H1 (cell line): ENCODE data around the gene ADGRL3. TPM values are rescaled to one million over a fixed set of nuclear protein-coding genes. Genes with fewer than 3 reads are reported as not detected.

Experiments used
- CTCF ChIA-PET: fragments of 300-600 bp; sonication (Branson Sonifier 250); formaldehyde crosslinking; loops from one replicate; lab custom pipeline; 2021; ENCODE audit not compliant: partially characterized antibody; lab: Charles Lee
- POLR2A ChIA-PET: fragments of 300-600 bp; sonication (Branson Sonifier 250); formaldehyde crosslinking; loops from one replicate; lab custom pipeline; 2021; ENCODE audit warnings: inconsistent platforms; ENCODE audit not compliant: partially characterized antibody; lab: Charles Lee
- DNase-seq, 2 experiments: peaks; one replicate each; pipeline versions ENCODE4 v3.0.0 to v3.0.0-alpha.2; 2010 to 2022; ENCODE audit warnings: low spot score in 2 of 2, low read depth in 1 of 2, mixed read lengths in 1 of 2
- FAIRE-seq: peaks from 2 replicates; lab custom pipeline; 2011; peaks lifted over from hg19 to GRCh38; lab: Jason Lieb, UNC
- H2AFZ ChIP-seq: 2 replicates; pipeline ENCODE4 v1.8.1; 2012; ENCODE audit warnings: low read length, inconsistent platforms
- H2AK5ac ChIP-seq: 2 replicates; pipeline ENCODE4 v1.6.1; 2013; ENCODE audit warnings: low read depth, low read length
- H2BK120ac ChIP-seq: replicated peaks from 2 replicates; pipeline ENCODE3; 2013; ENCODE audit warnings: low read depth, low read length, inconsistent platforms
- H2BK12ac ChIP-seq: 2 replicates; pipeline ENCODE4 v1.6.1; 2013; ENCODE audit warnings: low read depth, low read length
- H2BK15ac ChIP-seq: 2 replicates; pipeline ENCODE4 v1.6.1; 2013; ENCODE audit warnings: low read length
- H2BK20ac ChIP-seq: 2 replicates; pipeline ENCODE4 v1.6.1; 2013; ENCODE audit warnings: low read length
- H2BK5ac ChIP-seq: 2 replicates; pipeline ENCODE4 v1.6.1; 2013; ENCODE audit warnings: low read depth, low read length
- H3K14ac ChIP-seq: 2 replicates; pipeline ENCODE4 v1.6.1; 2013; ENCODE audit warnings: inconsistent platforms; ENCODE audit not compliant: insufficient read length
- H3K18ac ChIP-seq: 2 replicates; pipeline ENCODE4 v1.6.1; 2013; ENCODE audit warnings: low read length; ENCODE audit errors: extremely low read depth
- H3K23ac ChIP-seq: 2 replicates; pipeline ENCODE4 v1.6.1; 2013; ENCODE audit warnings: inconsistent platforms; ENCODE audit not compliant: insufficient read length
- H3K23me2 ChIP-seq: 2 replicates; pipeline ENCODE4 v1.6.1; 2013; ENCODE audit warnings: low read depth, low read length
- H3K27ac ChIP-seq: 2 replicates; pipeline ENCODE4 v1.6.1; 2011; ENCODE audit warnings: low read depth, low read length, inconsistent platforms
- H3K27me3 ChIP-seq, 4 experiments: replicated peaks in 1 of 4; 1 replicate in 1 of 4; 2 replicates in 3 of 4; pipeline versions ENCODE4 v1.6.1 to v1.8.1; 2011 to 2013; ENCODE audit warnings: low read length in 3 of 4, mild to moderate bottlenecking in 3 of 4, inconsistent platforms in 2 of 4, mixed read lengths in 2 of 4, moderate library complexity in 1 of 4; ENCODE audit not compliant: control insufficient read depth in 3 of 4, insufficient read depth in 3 of 4; ENCODE audit errors: extremely low read depth in 1 of 4
- H3K36me3 ChIP-seq, 4 experiments: 2 replicates each; pipeline versions ENCODE4 v1.6.1 to v1.8.1; 2011 to 2013; ENCODE audit warnings: mild to moderate bottlenecking in 4 of 4, low read length in 3 of 4, moderate library complexity in 2 of 4, control low read depth in 1 of 4, inconsistent platforms in 1 of 4; ENCODE audit not compliant: insufficient read depth in 4 of 4, control insufficient read depth in 2 of 4
- H3K4ac ChIP-seq: replicated peaks from 2 replicates; pipeline ENCODE3; 2013; ENCODE audit warnings: low read length, low read depth, mixed read lengths, inconsistent platforms; ENCODE audit not compliant: insufficient read length
- H3K4me1 ChIP-seq, 4 experiments: replicated peaks in 1 of 4; 1 replicate in 1 of 4; 2 replicates in 3 of 4; pipeline versions ENCODE4 v1.6.1 to v1.8.1; 2011 to 2013; ENCODE audit warnings: low read length in 3 of 4, inconsistent platforms in 2 of 4, mixed read lengths in 1 of 4; ENCODE audit not compliant: insufficient read depth in 4 of 4, control insufficient read depth in 3 of 4
- H3K4me2 ChIP-seq, 2 experiments: 2 replicates each; pipeline versions ENCODE4 v1.6.1 to v1.8.1; 2011 to 2013; ENCODE audit warnings: low read depth in 2 of 2, low read length in 2 of 2, control low read depth in 1 of 2, inconsistent platforms in 1 of 2, mild to moderate bottlenecking in 1 of 2; ENCODE audit not compliant: insufficient read depth in 1 of 2
- H3K4me3 ChIP-seq, 4 experiments: fragments of 200-600, 300-600 bp in 1 of 4; sonication (generic), shearing (Covaris generic), sonication (Bioruptor Twin) in 1 of 4; 2 replicates each; pipeline versions ENCODE4 v1.5.1 to v1.8.1; 2011 to 2016; ENCODE audit warnings: low read length in 4 of 4, low read depth in 3 of 4, control low read depth in 2 of 4, inconsistent platforms in 2 of 4, mild to moderate bottlenecking in 2 of 4, mixed read lengths in 1 of 4, moderate library complexity in 1 of 4; ENCODE audit not compliant: insufficient read depth in 2 of 4; ENCODE audit errors: extremely low read depth in 1 of 4
- H3K56ac ChIP-seq: replicated peaks from 2 replicates; pipeline ENCODE3; 2013; ENCODE audit warnings: low read depth, mild to moderate bottlenecking, mixed read lengths, low read length, inconsistent platforms; ENCODE audit not compliant: insufficient read length
- H3K79me1 ChIP-seq: 2 replicates; pipeline ENCODE4 v1.6.1; 2013; ENCODE audit warnings: low read depth, low read length, control low read depth
- H3K79me2 ChIP-seq, 2 experiments: 2 replicates each; pipeline versions ENCODE4 v1.6.1 to v1.8.1; 2012 to 2013; ENCODE audit warnings: low read length in 2 of 2, mild to moderate bottlenecking in 2 of 2, inconsistent platforms in 1 of 2; ENCODE audit not compliant: insufficient read depth in 2 of 2, control insufficient read depth in 1 of 2
- H3K9ac ChIP-seq, 4 experiments: replicated peaks in 1 of 4; 1 replicate in 1 of 4; 2 replicates in 3 of 4; pipeline versions ENCODE4 v1.6.1 to v1.8.1; 2011 to 2013; ENCODE audit warnings: low read depth in 3 of 4, low read length in 3 of 4, control low read depth in 2 of 4, mild to moderate bottlenecking in 2 of 4, moderate library complexity in 2 of 4, inconsistent platforms in 1 of 4; ENCODE audit errors: extremely low read depth in 1 of 4
- H3K9me3 ChIP-seq, 2 experiments: 2 replicates each; pipeline versions ENCODE4 v1.6.1 to v1.8.1; 2012 to 2013; ENCODE audit warnings: mild to moderate bottlenecking in 2 of 2, moderate library complexity in 2 of 2, control low read depth in 1 of 2, inconsistent platforms in 1 of 2, low read depth in 1 of 2, low read length in 1 of 2, mixed read lengths in 1 of 2; ENCODE audit not compliant: insufficient read depth in 2 of 2
- H4K20me1 ChIP-seq, 2 experiments: replicated peaks in 1 of 2; 2 replicates each; pipeline versions ENCODE3 to v1.8.1; 2011 to 2013; ENCODE audit warnings: inconsistent platforms in 2 of 2, low read length in 2 of 2, mild to moderate bottlenecking in 1 of 2; ENCODE audit not compliant: insufficient read depth in 2 of 2, control insufficient read depth in 1 of 2
- H4K5ac ChIP-seq: 2 replicates; pipeline ENCODE4 v1.6.1; 2013; ENCODE audit warnings: low read length, low read depth, mixed read lengths, inconsistent platforms; ENCODE audit not compliant: insufficient read length
- H4K8ac ChIP-seq: 2 replicates; pipeline ENCODE4 v1.8.0; 2013; ENCODE audit warnings: mild to moderate bottlenecking, moderate library complexity, low read length, inconsistent platforms; ENCODE audit not compliant: insufficient read depth; ENCODE audit errors: extremely low read depth
- H4K91ac ChIP-seq: replicated peaks from 2 replicates; pipeline ENCODE3; 2013; ENCODE audit warnings: low read length, mixed read lengths, inconsistent platforms; ENCODE audit not compliant: insufficient read length
- BRCA1 ChIP-seq: IDR thresholded peaks from 2 replicates; pipeline ENCODE4 v1.6.1; 2012; ENCODE audit warnings: low read depth, low read length, improper control_type of control experiment
- EP300 ChIP-seq, 2 experiments: IDR thresholded peaks; 1 replicate in 1 of 2; 2 replicates in 1 of 2; pipeline ENCODE4 v1.6.1; 2011 to 2012; ENCODE audit warnings: low read depth in 2 of 2, low read length in 2 of 2, mild to moderate bottlenecking in 2 of 2, borderline replicate concordance in 1 of 2, inconsistent platforms in 1 of 2, moderate library complexity in 1 of 2
- HDAC2 ChIP-seq, 2 experiments: fragments of 300-600 bp in 1 of 2; sonication (generic) in 1 of 2; IDR thresholded peaks; 2 replicates each; pipeline ENCODE4 v1.6.1; 2011 to 2012; ENCODE audit warnings: low read depth in 2 of 2, low read length in 2 of 2, mild to moderate bottlenecking in 2 of 2, moderate library complexity in 2 of 2, borderline replicate concordance in 1 of 2, inconsistent platforms in 1 of 2
- MAX ChIP-seq: IDR thresholded peaks from 2 replicates; pipeline ENCODE4 v1.6.1; 2012; ENCODE audit warnings: inconsistent platforms
- POLR2AphosphoS5 ChIP-seq: IDR thresholded peaks from 2 replicates; pipeline ENCODE4 v1.6.1; 2011; ENCODE audit warnings: low read depth, low read length
- RBBP5 ChIP-seq: IDR thresholded peaks from 2 replicates; pipeline ENCODE4 v1.7.1; 2012; ENCODE audit warnings: low read depth, mild to moderate bottlenecking, inconsistent platforms, low read length, moderate library complexity, borderline replicate concordance
- SRF ChIP-seq: IDR thresholded peaks from 2 replicates; pipeline ENCODE4 v1.6.1; 2011; ENCODE audit warnings: mild to moderate bottlenecking, low read depth, low read length, moderate library complexity
- WGBS, 2 experiments: shearing (Covaris generic) in 1 of 2; methylation state at CpG; one replicate each; pipeline versions ENCODE4 v1.1.6 to v1.1.7; 2013 to 2015; ENCODE audit warnings: low lambda C conversion rate in 2 of 2, mixed read lengths in 2 of 2, inconsistent platforms in 1 of 2, low coverage in 1 of 2, missing lambda C conversion rate in 1 of 2; ENCODE audit not compliant: insufficient replicate concordance in 2 of 2, insufficient coverage in 1 of 2, insufficient read length in 1 of 2; ENCODE audit errors: extremely low coverage in 1 of 2, missing lambda C conversion rate in 1 of 2; 5-methylcytosine and 5-hydroxymethylcytosine counted together
- polyA plus RNA-seq, 7 experiments: library from polyadenylated mRNA; depleted of rRNA in 3 of 7; stranded (reverse) in 5 of 7; unstranded in 2 of 7; fragments of >200 nt in 5 of 7; fragments of 200-250 nt in 2 of 7; gene quantifications; 1 replicate in 5 of 7; 2 replicates in 1 of 7; 4 replicates in 1 of 7; pipeline versions ENCODE4 v1.2.1 to v1.2.3, GENCODE V29; 2011 to 2013; ENCODE audit warnings: missing spikeins in 2 of 7, mixed read lengths in 2 of 7
- total RNA-seq: library from RNA; stranded (reverse); fragmentation: NEBNext Ultra II Directional; extraction: Animal tissue kit (Norgen Biotek cat#: 25700); gene quantifications from 2 replicates; pipeline ENCODE4 v1.2.1, GENCODE V29; 2021

The ADGRL3 gene
- total and polyA plus RNA-seq, 2 of the 8 experiments (the other 6 are each of a cell fraction or from before 2014, with no cell fraction given) = 6.6 to 13.0 TPM

- Histone ChIP-seq H2AFZ (no peak overlapping the region), H2BK15ac (no peak overlapping the region), H3K27me3 (peaks cover 0 to 1% (median 0%) of the 10 kb centered on the region in 4 experiments; a peak in 1 of 7 replicates), H4K8ac (no peak overlapping the region), H3K79me2 (no peaks in the 10 kb centered on the region), H3K56ac (no peak overlapping the region), H3K79me1 (no peaks in the 10 kb centered on the region), H2AK5ac (no peak overlapping the region), H3K18ac (no peak overlapping the region), H3K27ac (no peak overlapping the region), H3K23ac (no peak overlapping the region), H3K4me1 (no peaks in the 10 kb centered on the region), H3K4me3 (no peak overlapping the region), H3K4ac (no peak overlapping the region), H4K20me1 (no peaks in the 10 kb centered on the region), H4K91ac (no peak overlapping the region), H4K5ac (no peak overlapping the region), H3K9me3 (no peaks in the 10 kb centered on the region), H2BK5ac (no peak overlapping the region), H3K4me2 (no peak overlapping the region), H3K14ac (no peak overlapping the region), H3K9ac (no peak overlapping the region), H2BK12ac (no peak overlapping the region), H2BK20ac (no peak overlapping the region), H2BK120ac (no peak overlapping the region), H3K36me3 (no peaks in the 10 kb centered on the region), H3K23me2 (no peaks in the 10 kb centered on the region)
- TF ChIP-seq SRF (no peak), RBBP5 (no peak), POLR2AphosphoS5 (no peak), BRCA1 (no peak), MAX (no peak), HDAC2 (IDR thresholded peaks at IDR 0.05; ENCODE audit: borderline replicate concordance in 1 of 2, low read depth in 2 of 2, low read length in 2 of 2) (no peak), EP300 (IDR thresholded peaks at IDR 0.05; ENCODE audit: borderline replicate concordance in 1 of 2, low read depth in 2 of 2, low read length in 2 of 2) (no peak)
- 94% methylated on average over 2 of the region's 2 CpGs; no CpG with 5 or more reads in 1 of the 2 experiments for WGBS, 2 experiments
- CTCF ChIA-PET = no interaction called here
- POLR2A ChIA-PET = no interaction called here
- no peak for FAIRE-seq
- DNase-seq = no peak
These were observed 7.7 kb upstream of the ADGRL3 start for GRCh38 chr4:61192392-61192791.
